ENCODE results near the gene SCN2B.

- TF ChIP-seq TAF1 (IDR thresholded peaks at IDR 0.05; ENCODE audit: low read depth, low read length) (no peak), POLR2A (IDR thresholded peaks at IDR 0.05; ENCODE audit: low read depth, low read length) (no peak), POLR2AphosphoS5 (IDR thresholded peaks at IDR 0.05; ENCODE audit: low read depth, low read length) (no peak), SPI1 (IDR thresholded peaks at IDR 0.05; ENCODE audit: low read depth, low read length) (no peak), POU2F2 (IDR thresholded peaks at IDR 0.05; ENCODE audit: low read depth, low read length) (no peak), PAX5 (IDR thresholded peaks at IDR 0.05; ENCODE audit: insufficient read depth, low read length, severe bottlenecking) (no peak)
These were observed 29.9 kb downstream of the SCN2B start for GRCh38 chr11:118146554-118146953.
